IPS-20b (cell line): ENCODE data around the gene RAD51B.

Source experiments
- H3K27ac ChIP-seq: one replicate; pipeline ENCODE4 v1.5.1; 2013; ENCODE audit warnings: low read length
- H3K27me3 ChIP-seq: 2 replicates; pipeline ENCODE4 v1.6.1; 2013; ENCODE audit warnings: mild to moderate bottlenecking, low read length, inconsistent platforms; ENCODE audit not compliant: insufficient read depth
- H3K36me3 ChIP-seq: 2 replicates; pipeline ENCODE4 v1.6.1; 2013; ENCODE audit warnings: low read depth, mild to moderate bottlenecking, inconsistent platforms, low read length, moderate library complexity; ENCODE audit not compliant: insufficient read depth
- H3K4me1 ChIP-seq: 2 replicates; pipeline ENCODE4 v1.6.1; 2013; ENCODE audit warnings: mild to moderate bottlenecking, control low read depth, inconsistent platforms, low read length, moderate library complexity; ENCODE audit not compliant: insufficient read depth
- H3K4me3 ChIP-seq: 2 replicates; pipeline ENCODE4 v1.5.1; 2013; ENCODE audit warnings: mild to moderate bottlenecking, low read length, inconsistent platforms
- H3K9ac ChIP-seq: 2 replicates; pipeline ENCODE4 v1.6.1; 2013; ENCODE audit warnings: low read depth, mild to moderate bottlenecking, inconsistent platforms, low read length, moderate library complexity
- H3K9me3 ChIP-seq: 2 replicates; pipeline ENCODE4 v1.6.1; 2013; ENCODE audit warnings: mild to moderate bottlenecking, low read depth, low read length, inconsistent platforms; ENCODE audit not compliant: insufficient read depth

RAD51B gene

DNA sequence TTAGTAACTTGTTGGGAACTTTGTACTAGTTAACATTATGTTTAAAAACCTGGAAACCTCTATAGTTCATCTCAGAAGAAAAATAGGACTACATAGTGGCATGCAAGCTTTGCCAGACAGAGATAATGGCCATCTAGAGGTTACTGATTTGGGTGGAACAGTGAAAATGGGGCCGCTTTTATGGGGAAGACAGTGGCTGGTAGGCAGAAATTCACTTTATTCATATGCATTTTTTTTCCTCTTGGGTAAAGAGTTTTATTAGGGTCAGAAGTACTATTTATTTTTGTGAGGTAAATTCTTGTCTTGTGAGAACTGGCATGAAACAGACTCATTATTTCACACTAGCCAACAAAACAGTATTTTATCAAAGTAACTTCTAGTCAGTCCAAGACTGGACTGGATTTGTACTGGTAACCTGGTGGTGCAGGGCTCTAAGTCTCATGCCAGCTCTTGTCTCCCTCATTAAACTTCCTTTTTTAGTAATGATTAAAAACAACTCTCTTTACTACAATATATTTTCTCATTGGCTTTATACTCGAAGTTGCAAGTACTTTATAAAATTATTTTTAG, 345.8 kb downstream of the RAD51B start:
- Histone ChIP-seq H3K9ac (no peak overlapping the region), H3K9me3 (no peaks in the 10 kb centered on the region), H3K27me3 (no peaks in the 10 kb centered on the region), H3K27ac (no peak overlapping the region), H3K4me1 (0 out of 2 replicates have a peak, but pooled peaks cover 7% of the 10 kb centered on the region), H3K4me3 (no peak overlapping the region), H3K36me3 (no peaks in the 10 kb centered on the region)

DNA sequence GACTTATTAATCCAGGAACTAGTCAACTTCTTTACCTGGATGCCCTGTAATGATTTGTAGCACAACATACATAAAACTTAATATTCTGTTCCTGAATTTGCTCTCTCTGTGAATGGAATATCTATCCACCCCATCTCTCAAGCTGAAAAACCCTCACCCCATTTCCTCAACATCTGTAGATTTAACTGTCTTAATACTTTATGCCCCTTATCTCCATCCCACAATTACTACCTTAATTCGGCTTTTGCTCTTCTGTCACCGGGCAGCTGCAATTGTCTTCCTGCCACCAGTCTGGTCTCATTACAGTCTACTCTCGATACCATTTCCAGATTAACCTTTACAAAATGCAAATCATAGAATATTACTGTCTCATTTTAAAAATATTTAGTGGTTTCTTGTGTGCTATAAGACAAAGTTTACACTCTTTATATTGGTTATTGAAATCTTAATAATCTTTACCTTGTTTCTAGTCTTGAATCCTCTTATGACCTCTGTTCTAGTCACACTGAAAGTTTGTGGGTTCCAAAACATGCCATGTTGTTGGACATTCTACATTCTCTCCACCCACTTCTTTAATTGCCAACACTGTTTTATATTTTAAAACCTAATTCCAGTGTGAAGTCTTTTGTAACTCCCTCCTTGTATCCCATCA, 347.3 kb downstream of the RAD51B start:
- no peaks in the 10 kb centered on the region for H3K36me3 ChIP-seq
- H3K9me3 ChIP-seq, result no peaks in the 10 kb centered on the region
- H3K4me1 ChIP-seq, result 0 out of 2 replicates have a peak, but pooled peaks cover 5% of the 10 kb centered on the region
- no peak overlapping the region for H3K27ac ChIP-seq
- no peak overlapping the region for H3K4me3 ChIP-seq
- no peak overlapping the region for H3K9ac ChIP-seq
- H3K27me3 ChIP-seq, result no peaks in the 10 kb centered on the region

DNA sequence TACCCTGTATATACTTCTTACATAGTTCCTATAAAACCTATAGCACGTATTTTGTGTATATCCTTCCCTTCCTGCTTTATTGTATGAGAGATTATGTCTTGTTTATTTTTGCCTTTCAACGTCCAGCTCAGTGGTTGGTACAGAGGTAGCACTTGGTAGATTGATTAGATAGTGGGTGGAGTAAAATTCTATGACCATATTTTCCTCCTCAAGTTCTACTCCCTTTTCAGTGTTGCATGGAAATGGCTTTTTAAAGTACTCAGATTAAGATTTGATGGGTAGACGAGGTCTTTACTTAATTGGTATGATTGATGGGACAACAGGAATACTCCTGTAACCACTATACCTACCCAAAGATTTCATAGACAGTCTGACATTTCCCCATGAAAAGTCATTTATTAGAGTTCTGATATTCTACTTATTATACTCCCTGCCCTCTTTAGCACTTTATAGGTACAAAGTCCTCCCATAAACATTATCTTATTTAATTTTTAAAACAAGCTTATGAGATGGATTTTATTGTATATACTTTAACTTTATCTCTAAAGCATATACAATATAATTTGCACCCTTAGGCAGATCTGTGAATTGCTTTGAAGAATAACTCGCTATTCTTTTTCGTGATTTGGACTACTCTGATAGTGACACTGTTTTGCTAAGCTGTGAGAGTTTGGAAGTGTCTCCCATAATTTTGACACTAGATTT, 348.0 kb downstream of the RAD51B start:
- H3K4me1 ChIP-seq, result 0 out of 2 replicates have a peak, but pooled peaks cover 5% of the 10 kb centered on the region
- H3K9ac ChIP-seq, result no peak overlapping the region
- no peak overlapping the region for H3K27ac ChIP-seq
- no peaks in the 10 kb centered on the region for H3K36me3 ChIP-seq
- no peak overlapping the region for H3K4me3 ChIP-seq
- H3K9me3 ChIP-seq, result no peaks in the 10 kb centered on the region
- no peaks in the 10 kb centered on the region for H3K27me3 ChIP-seq

DNA sequence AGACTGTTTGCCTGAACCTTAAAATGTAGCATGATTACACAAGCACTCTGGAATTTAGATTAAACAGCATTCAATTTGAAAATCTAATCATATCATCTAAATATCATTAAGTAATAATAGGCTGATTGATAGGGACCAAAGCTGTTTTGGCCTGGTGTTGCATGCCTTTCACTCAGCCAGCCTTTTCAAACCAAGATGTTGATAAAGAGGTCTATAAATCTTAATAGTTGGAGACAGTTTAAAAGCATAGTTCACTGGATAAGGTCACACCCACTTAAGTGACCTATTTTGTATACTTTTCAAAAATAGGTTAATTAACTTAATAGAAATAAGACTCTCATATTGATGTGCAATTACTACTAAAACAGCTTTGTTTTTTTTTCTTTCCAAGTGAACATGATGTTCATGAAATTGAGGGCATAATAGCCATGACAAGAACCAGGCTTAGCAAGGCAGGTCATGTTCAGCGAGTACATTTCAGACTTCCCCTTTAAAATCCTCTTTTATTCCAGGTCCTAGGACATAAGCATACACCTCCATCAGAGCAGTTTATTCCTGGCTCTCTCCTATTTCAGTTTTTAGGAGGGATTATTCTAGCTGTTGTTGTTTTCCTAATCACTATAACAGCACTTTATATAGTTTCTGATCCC, 349.0 kb downstream of the RAD51B start:
- no peak overlapping the region for H3K4me3 ChIP-seq
- no peaks in the 10 kb centered on the region for H3K27me3 ChIP-seq
- H3K9ac ChIP-seq, result no peak overlapping the region
- no peaks in the 10 kb centered on the region for H3K9me3 ChIP-seq
- H3K4me1 ChIP-seq, result 0 out of 2 replicates have a peak, but pooled peaks cover 5% of the 10 kb centered on the region
- H3K36me3 ChIP-seq, result no peaks in the 10 kb centered on the region
- H3K27ac ChIP-seq, result no peak overlapping the region

DNA sequence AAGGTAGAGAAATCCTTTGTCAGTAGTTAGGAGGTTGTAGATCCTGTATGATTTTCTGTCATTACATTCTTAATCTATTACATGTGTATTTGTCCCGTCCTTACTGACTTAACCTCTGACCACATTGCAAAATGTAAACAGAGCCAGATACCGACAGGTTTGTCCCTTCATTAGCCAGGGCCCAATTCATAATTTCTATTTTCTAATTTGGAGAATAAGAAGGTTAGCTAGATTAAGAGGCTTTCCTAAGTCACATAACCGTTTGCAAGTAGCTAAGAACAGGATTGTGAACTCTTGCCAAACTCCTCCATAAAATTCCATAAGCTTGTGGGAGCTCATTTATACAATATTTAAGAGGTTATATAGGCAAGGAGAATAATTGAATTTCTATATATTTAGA, 352.6 kb downstream of the RAD51B start:
- Histone ChIP-seq H3K27me3 (no peaks in the 10 kb centered on the region), H3K4me3 (no peak overlapping the region), H3K9me3 (no peaks in the 10 kb centered on the region), H3K9ac (no peak overlapping the region), H3K27ac (no peak overlapping the region), H3K36me3 (no peaks in the 10 kb centered on the region), H3K4me1 (no peaks in the 10 kb centered on the region)

DNA sequence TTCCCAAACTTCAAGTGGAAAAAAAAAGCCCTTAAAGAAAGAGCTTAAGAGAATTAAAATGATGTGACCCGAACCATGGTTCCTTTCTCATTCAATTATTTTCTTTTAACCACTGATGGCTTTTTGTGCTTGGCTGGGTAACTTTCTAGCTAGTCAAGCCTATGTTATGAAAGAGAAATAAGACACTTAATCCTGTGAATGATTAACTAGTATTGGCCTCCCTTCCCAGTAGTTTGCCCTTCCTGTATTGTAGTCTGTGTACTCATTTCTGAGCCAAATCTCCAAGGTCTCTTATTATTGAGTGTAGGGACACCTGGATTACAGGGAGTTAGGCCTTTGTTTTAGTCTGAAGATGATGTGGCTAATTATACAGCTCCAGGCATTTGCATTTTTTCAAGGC, 353.0 kb downstream of the RAD51B start:
- no peaks in the 10 kb centered on the region for H3K4me1 ChIP-seq
- no peaks in the 10 kb centered on the region for H3K27me3 ChIP-seq
- H3K9me3 ChIP-seq, result no peaks in the 10 kb centered on the region
- no peak overlapping the region for H3K4me3 ChIP-seq
- no peak overlapping the region for H3K27ac ChIP-seq
- H3K36me3 ChIP-seq, result no peaks in the 10 kb centered on the region
- no peak overlapping the region for H3K9ac ChIP-seq

DNA sequence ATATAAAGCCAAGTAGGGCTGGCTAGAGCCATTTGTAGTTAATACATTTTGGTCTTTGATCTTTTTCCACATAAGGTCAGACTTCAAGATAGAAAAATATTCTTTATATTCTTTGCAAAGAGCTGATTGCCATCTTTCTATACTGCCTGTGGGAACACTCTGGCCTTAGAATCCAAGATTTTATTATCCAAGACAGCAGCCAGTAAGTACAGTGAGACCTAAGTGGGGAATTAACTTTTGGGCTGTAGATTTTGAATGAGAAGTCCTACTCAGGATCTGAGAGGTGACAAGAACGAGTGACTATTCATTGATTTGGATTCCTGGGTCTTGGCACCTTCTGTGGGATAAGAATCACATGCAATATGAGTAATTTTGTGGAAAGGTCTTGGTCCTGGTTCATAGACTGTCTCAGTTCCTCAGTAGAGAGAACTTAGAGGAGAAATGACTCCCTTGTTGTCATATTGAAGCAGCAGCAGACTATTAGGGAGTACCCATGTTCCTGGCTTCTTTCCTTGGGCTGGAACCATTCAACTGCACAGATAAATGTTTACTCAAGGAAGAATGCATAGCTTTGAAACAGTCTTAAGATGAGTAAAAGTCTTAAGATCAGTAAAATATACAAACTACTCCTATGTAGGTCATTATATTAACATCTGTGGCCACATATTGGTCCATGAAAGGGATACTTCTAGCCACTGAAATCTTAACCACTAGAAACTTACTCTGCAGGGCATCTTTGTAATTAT, 353.8 kb downstream of the RAD51B start:
- no peak overlapping the region for H3K27ac ChIP-seq
- H3K27me3 ChIP-seq, result no peaks in the 10 kb centered on the region
- no peak overlapping the region for H3K4me3 ChIP-seq
- H3K9me3 ChIP-seq, result no peaks in the 10 kb centered on the region
- H3K4me1 ChIP-seq, result peaks cover under 1% of the 10 kb centered on the region; the same call in 1 of the 2 replicates
- no peak overlapping the region for H3K9ac ChIP-seq
- H3K36me3 ChIP-seq, result no peaks in the 10 kb centered on the region

DNA sequence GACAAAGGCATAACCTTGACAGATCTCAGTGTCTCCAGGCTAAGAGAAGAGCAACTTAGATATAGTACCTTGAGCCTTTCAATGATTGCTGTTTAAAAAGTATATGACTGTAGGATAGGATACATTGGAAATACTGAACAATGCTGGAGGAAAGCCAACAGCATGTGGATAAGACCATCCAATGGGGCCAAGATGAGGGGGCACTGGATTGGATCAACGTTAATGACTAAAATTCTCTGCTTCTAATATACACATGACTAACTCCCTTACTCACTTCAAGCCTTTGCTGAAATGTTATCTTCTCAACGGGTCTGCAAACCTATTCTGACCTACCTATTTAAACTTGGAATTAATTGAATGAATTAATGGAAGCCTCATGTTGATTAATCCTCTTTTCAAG, 354.9 kb downstream of the RAD51B start:
- Histone ChIP-seq H3K9ac (no peak overlapping the region), H3K27ac (no peak overlapping the region), H3K9me3 (no peaks in the 10 kb centered on the region), H3K4me3 (no peak overlapping the region), H3K27me3 (no peaks in the 10 kb centered on the region), H3K36me3 (no peaks in the 10 kb centered on the region), H3K4me1 (peaks cover 9% of the 10 kb centered on the region; the same call in 1 of the 2 replicates)

DNA sequence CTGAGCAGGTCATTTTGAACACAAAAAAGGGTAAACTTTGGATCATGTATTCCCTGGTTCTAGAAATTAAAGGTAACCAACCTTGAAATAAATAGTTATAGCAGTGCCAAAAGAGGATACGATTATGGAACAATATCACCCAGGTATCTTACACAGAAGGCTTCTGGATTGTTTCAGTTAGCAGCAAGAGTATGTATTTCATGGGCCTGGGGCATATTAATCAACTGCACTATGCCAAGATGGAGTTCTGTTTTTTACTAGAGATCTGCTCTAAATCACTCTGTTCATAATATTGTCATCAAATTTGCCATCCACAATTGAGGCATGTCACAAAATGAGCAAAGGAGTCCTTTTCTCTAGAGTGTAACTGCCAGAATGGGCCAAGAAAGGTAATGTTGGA, 357.1 kb downstream of the RAD51B start:
- Histone ChIP-seq H3K36me3 (no peaks in the 10 kb centered on the region), H3K9me3 (no peaks in the 10 kb centered on the region), H3K4me1 (peaks cover 21% of the 10 kb centered on the region; the same call in 1 of the 2 replicates), H3K27me3 (no peaks in the 10 kb centered on the region), H3K4me3 (no peak overlapping the region), H3K27ac (no peak overlapping the region), H3K9ac (no peak overlapping the region)

DNA sequence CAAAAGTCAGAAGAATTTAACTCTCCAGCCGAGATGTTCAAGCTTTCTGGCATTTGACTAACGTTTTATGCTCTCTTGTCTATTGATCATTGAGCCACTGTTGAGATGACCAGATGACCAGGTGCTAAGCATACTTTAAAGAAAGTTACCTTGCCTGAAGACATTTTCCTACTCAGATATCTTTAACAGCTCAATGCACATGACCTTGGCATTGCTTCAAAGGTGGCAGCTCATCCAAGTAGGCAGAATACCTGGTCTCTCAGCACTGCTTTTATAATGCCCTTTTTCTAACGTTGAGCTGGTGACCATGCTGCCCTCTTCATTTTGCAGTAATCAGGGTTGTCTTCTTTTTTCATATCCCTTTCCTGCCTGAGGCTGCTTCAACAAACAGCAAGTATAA, 358.1 kb downstream of the RAD51B start:
- no peak overlapping the region for H3K4me3 ChIP-seq
- H3K27ac ChIP-seq, result no peak overlapping the region
- no peak overlapping the region for H3K9ac ChIP-seq
- no peaks in the 10 kb centered on the region for H3K36me3 ChIP-seq
- H3K4me1 ChIP-seq, result peaks cover 22% of the 10 kb centered on the region; the same call in 1 of the 2 replicates
- H3K9me3 ChIP-seq, result no peaks in the 10 kb centered on the region
- no peaks in the 10 kb centered on the region for H3K27me3 ChIP-seq

DNA sequence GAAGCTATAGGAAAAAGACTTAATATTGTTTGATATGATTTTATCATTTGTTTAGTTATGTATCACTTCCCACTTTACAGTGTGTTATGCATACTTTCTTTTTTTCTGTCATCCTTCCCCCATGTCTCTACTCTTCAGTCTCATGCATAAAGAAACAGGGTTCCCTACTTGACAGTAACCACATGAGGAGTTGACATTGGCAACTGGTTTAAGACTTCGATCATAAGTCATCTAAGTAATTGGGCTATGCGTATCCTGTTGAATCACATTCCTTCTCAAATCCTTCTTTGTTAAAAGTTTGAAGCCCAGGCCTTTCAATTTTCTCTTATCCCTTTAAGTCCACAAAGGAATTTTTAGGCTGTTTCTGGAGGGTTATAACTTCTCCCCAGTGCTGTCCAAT, 358.7 kb downstream of the RAD51B start:
- Histone ChIP-seq H3K4me3 (no peak overlapping the region), H3K9ac (no peak overlapping the region), H3K9me3 (no peaks in the 10 kb centered on the region), H3K27me3 (no peaks in the 10 kb centered on the region), H3K27ac (no peak overlapping the region), H3K4me1 (peaks cover 22% of the 10 kb centered on the region; the same call in 1 of the 2 replicates), H3K36me3 (no peaks in the 10 kb centered on the region)
